Measurements from ENCODE around the gene TIMM44. TPM values are rescaled to one million over a fixed set of nuclear protein-coding genes. Genes with fewer than 3 reads are reported as not detected.

Gene TIMM44
- total RNA-seq = 63.9 and 72.7 TPM in 2 replicates

DNA sequence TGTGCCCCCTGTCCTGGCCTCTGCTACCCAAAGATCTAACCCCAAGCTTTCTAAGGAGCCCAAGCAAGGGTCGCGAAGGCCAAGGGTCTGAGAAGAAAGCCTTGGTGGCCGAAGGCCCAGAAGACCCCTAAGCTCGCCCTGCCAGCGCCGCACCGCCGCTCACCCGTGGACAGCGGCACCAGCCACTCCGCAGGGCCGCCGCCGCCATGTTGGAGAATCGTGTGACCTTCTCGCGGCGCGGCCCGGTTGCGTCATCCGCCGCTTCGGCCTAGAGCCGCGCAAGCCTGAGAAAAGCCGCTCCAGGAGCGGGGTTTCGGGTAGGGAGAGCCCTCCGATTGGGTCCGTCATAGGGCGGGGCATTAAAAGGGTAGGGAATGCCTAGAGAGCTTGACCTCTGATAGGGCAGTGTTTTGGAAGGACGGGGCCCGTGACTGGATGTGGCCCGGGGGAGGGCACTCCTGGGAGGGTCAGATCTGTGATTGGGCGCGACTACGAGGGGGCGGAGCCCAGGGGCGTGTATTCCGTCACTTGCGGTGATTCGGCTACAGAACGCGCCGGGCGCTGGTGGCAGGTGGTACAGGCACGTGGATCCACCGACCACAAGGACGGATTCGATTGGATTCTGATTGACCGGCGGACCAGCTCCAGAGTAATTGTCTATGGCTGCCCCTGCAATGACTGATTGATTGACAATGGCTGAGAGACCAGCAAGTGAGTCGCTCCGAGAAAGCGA, at the start of gene TIMM44:
TSS of gene TIMM44 (minus strand) at position 223 of the 733 bp plus-strand sequence. CDS start at position 208, 15 bp downstream.

DNA sequence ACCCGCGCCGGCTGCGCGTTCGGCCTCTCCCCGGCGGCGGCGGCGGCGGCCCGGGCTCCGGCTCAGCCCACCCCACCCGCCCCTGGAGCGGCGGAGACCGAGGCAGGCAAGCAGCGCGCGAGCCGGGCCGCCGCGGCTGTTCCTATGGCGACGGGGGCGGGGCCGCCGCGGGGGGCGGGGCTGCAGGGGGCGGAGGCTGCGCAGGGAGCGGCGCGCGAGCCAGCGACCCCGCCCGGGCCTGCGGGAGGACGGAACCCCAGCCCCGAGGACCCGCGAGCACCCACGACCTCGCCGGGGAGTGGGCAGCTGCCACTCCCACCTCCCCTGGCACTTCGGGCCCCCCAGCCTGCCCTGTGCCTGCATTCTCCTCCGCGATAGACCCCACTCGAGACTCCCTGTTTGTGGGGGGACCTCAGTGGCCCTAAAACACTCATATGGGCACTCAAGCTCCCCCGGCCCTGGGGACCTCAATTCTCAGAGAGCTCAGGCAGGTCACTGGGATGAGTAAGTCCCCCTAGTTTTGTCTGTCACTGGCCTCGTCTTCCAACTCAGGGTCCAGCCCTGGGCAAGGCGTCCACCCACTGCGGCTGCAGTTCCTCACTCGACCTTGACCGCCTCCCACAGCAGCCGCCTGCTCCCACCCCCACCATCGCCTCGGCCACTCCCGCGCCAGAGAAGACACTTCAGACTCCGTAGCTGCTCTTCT, 17.3 kb downstream of the TIMM44 start, which contains the start of gene CTXN1:
TSS of gene CTXN1 (minus strand) at position 115 of the 706 bp plus-strand sequence. CDS start 597 bp downstream, outside the sequence.

DNA sequence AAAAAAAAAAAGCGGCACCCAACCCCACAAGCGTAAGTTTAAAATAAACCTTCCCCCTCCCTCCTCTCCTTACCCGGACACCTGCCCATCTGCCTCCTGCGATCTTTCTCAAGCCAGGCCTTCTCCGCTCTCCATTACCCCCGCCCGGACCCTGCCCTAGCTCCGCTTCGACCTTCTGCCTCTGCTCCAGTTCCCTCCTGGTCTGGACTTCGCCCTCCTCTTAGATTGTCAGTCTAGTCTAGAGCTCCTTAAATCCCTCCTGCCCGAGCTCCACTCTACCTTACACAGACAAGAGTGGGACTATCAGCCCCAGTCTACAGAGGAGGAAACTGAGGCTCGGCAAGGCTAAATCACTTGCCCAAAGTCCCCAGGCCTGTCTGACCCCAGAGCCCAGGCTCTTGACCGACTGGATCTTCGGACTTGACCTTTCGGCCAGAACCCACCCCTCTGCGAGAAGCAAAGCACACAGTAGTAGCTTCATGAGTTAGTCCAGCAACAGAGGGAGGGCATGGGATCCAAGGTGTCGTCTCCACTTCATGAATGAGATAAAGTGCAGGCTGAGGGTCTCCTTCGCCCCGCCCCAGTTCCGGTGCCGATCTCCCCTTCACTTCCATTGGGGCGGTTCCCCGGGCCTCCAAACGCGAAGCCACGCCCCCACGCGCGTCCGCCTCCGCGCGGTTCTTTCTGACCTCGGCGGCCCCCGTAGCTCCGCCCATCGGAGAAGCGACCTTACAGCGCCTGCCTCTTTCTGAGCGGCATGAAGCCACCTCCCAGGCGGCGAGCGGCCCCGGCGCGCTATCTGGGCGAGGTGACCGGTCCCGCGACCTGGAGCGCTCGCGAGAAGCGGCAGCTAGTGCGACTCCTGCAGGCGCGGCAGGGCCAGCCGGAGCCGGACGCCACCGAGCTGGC, 23.6 kb downstream of the TIMM44 start, which contains the start of gene SNAPC2:
TSS of gene SNAPC2 (plus strand) at position 729 of the 909 bp plus-strand sequence. CDS start at position 758, 29 bp downstream.

DNA sequence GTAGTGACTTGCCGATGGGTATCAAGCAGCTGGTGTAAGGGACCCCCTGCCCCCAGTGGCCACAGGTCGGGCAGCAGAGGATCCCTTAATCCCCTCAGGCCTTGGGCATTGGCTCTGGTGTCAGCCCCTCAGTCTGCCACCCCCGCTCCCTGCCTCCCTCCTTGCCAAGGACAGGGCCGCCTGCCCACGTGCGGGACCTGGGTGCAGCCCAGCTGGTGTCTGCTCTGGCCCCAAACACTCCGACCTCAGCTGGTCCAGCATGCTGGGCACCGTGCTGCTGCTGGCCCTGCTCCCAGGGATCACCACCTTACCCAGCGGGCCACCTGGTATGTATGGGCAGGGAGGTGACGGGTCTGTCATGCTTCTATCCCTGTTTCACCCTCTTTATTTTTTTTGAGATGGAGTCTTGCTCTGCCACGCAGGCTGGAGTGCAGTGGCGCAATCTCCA, 28.8 kb downstream of the TIMM44 start, which contains the start of gene TGFBR3L:
TSS of gene TGFBR3L (plus strand) at position 233 of the 448 bp plus-strand sequence.

DNA sequence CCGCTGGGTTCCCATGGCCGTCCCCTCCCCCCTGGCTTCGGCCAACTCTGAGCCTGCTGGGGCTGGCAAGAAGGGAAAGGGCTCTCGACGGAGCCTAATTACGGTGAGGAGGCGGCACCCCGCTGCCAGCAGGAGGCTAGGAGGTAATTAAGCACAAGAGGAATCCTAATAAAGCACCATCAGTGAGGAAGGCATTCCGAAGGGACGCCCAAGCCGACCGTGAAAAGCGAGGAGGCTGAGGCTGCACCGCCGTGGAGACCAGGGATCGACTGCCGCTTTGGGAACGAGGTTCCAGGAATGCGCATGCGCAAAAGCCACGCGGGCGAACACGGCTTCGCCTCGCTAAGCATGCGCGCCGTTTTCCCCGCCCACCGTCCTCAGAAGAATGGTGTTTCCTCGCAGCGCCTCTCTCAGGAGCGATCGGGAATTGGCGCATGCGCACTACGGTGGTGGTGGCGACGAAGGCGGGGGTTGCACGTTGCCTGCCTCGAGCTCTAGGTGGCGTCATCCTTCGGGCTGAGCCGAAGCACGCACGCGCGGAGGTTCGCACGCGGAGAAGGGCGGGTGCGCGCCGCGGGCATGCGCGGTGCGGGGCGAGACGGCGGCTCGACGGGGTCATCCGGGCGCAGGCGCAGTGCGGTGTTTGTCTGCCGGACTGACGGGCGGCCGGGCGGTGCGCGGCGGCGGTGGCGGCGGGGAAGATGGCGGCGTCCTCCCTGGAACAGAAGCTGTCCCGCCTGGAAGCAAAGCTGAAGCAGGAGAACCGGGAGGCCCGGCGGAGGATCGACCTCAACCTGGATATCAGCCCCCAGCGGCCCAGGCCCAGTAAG, 40.0 kb downstream of the TIMM44 start, which contains the start of gene MAP2K7:
TSS of gene MAP2K7 (plus strand) at position 634 of the 830 bp plus-strand sequence. CDS start at position 702, 68 bp downstream.

DNA sequence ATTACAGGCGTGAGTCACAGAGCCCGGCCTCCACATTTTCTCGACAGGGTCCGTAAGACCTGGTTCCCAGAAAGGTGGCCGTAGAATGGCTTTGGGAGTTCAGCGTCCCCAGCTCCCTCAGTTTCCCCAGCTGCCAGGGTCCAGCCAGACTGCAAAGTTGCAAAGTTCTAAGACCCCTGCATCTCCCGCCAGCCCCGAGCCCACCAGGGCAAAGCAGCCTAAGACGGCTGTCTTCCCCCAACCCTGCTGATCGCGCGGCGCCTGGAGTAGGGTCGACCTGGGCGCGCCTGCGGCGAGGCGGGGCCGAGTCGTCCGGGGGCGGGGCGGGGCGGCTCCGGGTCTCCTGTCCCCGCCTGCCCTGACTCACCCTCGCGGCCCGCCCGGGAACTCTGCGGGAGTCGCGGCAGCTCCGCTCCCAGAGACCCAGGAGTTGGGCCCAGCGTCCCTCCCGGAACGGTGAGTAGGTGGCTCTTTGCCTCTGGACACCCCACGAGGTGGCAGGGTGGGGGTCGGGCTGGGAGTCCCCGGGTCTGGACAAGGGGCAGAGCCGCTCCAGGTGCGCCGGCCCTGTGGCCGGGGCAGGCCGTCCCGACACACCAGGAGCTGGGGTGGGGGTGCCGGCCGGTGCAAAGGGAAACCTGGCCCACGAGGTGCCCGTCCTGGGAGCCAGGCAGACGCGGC, 55.2 kb downstream of the TIMM44 start, which contains the start of gene LRRC8E:
TSS of gene LRRC8E (plus strand) at position 366 of the 681 bp plus-strand sequence. CDS start 7,094 bp downstream, outside the sequence.

Other genes with a start within 250 kb of the TIMM44 start
- gene FCER2, start 241.5 kb downstream of the TIMM44 start, total RNA-seq = not detected in 2 replicates
- not detected in 2 replicates for gene CLEC4G, start 211.6 kb downstream of the TIMM44 start, total RNA-seq
- not detected in 2 replicates for gene CD209, start 196.1 kb downstream of the TIMM44 start, total RNA-seq
- gene CLEC4M, start 180.4 kb downstream of the TIMM44 start, total RNA-seq = not detected in 2 replicates
- gene EVI5L, start 113.4 kb downstream of the TIMM44 start, total RNA-seq = 14.2 and 18.0 TPM in 2 replicates
- not detected in 2 replicates for gene PRR36, start 69.3 kb downstream of the TIMM44 start, total RNA-seq
- 7.6 and 9.9 TPM in 2 replicates for gene LRRC8E, start 55.2 kb downstream of the TIMM44 start, total RNA-seq
- 14.2 and 14.5 TPM in 2 replicates for gene MAP2K7, start 39.8 kb downstream of the TIMM44 start, total RNA-seq
- 0.84 and 7.5 TPM in 2 replicates for gene TGFBR3L, start 28.8 kb downstream of the TIMM44 start, total RNA-seq
- 26.7 and 36.4 TPM in 2 replicates for gene SNAPC2, start 23.3 kb downstream of the TIMM44 start, total RNA-seq
- 0.86 and 1.1 TPM in 2 replicates for gene CTXN1, start 17.5 kb downstream of the TIMM44 start, total RNA-seq
- gene ELAVL1, start 62.0 kb upstream of the TIMM44 start, total RNA-seq = 30.1 and 51.3 TPM in 2 replicates
- gene CCL25, start 109.1 kb upstream of the TIMM44 start, total RNA-seq = not detected in 2 replicates
- not detected in 2 replicates for gene FBN3, start 205.9 kb upstream of the TIMM44 start, total RNA-seq